Occipital lobe (tissue), 3 donors: Measurements from ENCODE around the gene EXTL1. TPM values are rescaled to one million over a fixed set of nuclear protein-coding genes. Genes with fewer than 3 reads are reported as not detected.

Source experiments
- DNase-seq: peaks from one replicate; lab custom pipeline; 2025; lab: John Stamatoyannopoulos, UW
- small RNA-seq: library from RNA; depleted of rRNA; stranded (forward); fragments of <200 nt; gene quantifications from one replicate; pipeline ENCODE3, GENCODE V24; 2014
- total RNA-seq: library from RNA; depleted of rRNA; stranded (reverse); fragments of >200 nt; gene quantifications from one replicate; pipeline ENCODE4 v1.2.3, GENCODE V29; 2014

The EXTL1 gene
- total RNA-seq, 1 donor from 2014 or later, result 2.3 TPM

DNA sequence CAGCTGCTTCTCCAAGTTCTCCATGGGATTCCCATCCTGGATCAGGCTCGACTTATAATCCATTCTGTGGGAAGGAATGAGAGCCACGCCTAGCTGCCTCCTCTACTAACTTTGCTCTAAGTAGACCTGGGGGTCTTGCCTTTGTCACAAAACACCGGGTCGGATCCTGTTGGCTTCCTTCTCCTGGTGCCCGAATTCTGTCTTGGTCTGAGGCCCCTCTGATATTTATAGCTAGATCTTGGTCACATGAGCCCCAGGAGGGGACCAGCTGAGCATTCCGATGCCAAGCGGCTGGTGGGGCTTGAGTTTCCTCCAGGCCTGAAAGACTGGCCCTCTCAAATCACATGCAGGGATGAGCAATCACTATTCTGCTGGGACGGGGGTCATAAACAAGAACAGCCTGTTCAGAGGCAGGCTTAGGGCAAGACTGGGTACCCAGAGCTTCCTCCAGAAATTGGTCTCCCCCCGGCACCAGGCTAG, 45.9 kb downstream of the EXTL1 start, which contains the start of gene TRIM63:
TSS of gene TRIM63 (minus strand) at position 199 of the 480 bp plus-strand sequence. CDS start at position 63, 136 bp downstream.
- no peak for DNase-seq

DNA sequence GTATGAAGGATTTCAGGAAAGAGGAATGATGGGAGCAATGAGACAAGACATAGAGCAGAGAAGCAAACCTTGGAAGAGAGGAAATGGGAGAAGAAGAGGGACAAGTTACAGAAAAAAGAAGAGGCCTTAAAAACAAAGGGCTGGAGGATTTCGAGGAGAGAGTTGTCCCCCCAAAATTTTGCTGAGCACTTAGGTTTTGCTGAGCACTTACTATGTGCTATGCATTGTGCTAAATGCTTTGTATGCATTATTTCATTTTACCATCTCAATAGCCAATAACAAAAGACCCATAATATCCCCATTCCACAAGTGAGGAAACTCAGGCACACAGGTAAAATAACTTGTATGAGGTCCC, 48.3 kb downstream of the EXTL1 start:
- no peak for DNase-seq

DNA sequence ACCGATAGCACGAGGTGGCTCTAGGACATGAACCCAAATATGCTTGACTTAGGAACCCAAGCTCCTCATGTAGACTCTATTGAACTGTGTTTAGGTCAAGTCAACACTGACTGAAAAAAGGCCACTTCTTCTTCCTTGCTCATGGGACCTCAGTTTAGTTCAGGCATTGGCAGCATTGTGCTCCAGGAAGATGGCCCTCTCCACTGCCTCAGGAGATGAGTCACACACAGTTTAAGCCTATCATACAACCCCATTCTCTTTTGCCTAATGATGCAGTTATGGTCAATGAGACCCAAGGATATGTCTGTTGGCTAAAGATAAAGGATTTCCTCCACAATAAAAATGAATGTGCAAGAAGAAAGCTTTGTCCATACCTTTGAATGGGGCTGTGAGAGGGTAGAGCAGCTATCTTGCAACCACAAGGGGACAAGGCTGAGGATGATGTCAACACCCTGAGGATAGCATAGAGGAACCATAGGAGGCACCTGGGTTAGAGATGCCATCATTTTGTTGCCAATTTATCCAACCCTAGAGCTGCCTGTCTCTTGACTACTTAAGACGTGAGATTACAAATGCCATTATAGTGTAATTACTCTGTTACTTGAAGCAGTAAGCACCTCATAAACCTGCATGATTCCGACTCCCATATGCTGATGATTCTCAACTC, 48.9 kb downstream of the EXTL1 start:
- DNase-seq, result no peak

DNA sequence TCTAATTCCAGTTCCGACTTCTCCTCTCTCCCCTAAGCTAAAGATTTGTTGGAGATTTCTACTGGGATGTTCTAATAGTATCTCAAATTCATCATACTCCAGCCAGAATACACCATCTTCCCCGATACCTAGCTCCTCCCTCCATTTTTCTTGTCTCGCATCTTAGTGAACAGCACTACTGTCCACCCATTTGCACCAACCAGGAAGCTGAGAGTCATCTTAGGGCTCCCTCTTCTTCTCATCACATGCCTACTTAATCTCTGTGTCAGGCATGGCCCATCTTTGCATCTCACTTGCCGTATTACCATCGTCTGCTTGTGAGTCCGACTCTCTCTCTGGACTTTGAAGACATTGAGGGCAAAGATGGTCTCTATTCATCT, 49.4 kb downstream of the EXTL1 start:
- no peak for DNase-seq

DNA sequence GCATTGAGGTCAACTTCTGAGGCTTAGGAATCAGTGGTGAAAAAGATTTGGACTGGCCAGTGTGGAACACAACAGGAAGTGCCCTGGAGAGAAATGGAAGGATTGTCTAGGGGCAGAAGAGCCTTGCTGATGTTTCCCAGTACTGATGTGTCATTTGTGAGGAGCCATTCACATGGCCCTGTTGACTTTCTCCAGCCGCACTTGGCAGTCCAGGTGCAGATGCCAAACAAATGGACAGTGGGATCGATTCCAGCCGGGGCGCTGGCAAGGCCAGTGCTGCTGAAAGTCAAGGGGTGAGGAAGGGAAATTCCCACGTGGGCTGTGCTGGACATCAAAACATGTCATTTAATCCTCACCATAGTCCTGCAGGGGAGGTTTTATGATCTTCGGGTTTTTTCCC, 50.7 kb downstream of the EXTL1 start:
- no peak for DNase-seq

DNA sequence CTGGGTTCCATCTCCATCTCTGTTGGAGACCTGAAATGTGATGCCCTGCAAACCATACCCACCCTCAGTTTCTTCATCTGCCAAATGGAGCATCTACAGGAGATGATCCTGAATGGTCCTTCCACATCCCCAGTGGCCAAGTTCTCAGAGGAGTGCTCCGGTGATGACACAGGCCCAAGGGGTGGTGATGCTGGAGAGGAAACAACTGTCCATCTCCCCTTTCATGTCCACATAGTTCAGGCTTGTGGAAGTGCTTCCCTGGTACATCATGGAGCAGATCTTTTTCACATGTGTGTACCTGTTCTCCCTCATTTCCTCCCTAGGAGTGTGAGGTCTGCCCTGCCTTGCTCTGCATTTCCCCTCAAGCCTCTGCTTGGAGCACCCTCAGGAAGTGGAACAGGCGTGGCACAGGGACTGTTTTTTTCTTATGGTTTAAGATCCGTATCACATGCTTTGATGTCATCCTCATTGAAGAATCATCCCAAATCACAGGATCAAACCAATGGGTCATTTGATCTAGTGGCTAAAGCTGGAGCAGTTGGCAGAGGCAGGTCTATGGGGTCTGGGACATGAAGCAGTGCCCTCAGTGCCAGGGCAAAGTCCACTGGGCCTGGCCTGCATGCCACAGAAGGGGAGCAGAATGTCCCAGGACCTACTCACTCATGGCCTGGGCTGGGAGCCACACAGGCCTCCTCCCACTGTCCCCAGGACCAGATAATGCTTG, 54.0 kb downstream of the EXTL1 start:
- DNase-seq, result no peak

DNA sequence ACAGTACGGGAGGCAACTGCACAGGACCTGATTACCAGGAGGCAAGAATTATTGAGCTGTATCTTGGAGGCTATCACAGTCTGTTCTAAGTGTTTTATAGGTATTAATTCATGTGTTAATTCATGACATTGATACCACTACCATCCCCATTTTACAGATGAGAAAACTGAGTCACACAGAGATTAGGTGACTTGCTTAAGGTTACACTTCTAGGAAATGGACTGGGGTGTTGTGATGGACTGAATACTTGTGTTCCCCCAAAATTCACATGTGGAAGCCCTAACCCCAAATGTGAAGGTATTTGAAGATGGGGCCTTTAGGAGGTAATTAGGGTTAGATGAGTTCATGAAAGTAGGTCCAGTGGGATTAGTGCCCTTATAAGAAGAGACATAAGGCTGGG, 55.9 kb downstream of the EXTL1 start:
- no peak for DNase-seq

DNA sequence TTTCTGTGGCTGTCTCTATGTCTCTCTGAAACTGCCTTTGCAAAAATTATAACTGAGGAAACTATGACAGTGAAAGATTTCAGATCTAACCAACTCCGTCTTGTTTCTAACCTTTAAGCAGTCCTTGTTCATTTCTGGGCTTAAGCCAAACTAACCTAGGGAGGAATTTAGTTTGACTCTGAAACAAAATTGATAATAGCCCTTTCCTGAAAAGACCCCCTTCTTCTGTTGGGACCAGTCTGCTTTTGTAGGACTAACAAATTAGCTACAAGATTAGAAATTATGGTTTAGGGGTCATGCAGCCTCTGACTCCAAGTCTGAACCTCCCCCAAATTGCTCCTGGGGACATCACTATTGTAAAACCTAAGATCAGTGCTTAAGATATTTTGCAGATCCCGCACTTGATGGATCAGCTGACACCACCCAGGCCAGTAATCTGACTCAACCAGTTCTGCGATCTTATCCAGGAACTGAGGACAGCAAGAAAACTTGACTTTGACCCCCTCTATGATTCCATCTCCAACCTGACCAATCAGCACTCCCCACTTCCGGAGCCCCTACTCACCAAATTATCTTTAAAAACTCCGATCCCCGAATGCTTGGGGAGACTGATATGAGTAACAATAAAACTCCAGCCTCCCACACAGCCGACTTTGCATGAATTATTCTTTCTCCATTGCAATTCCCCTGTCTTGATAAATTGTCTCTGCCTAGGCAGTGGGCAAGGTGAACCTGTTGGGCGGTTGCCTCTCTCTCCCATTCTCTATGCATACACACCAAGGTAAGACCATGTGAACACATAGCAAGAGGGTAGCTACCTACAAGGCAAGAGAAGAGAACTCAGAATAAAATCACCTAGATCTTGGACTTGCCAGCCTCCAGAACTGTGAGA, 57.0 kb downstream of the EXTL1 start:
- no peak for DNase-seq

DNA sequence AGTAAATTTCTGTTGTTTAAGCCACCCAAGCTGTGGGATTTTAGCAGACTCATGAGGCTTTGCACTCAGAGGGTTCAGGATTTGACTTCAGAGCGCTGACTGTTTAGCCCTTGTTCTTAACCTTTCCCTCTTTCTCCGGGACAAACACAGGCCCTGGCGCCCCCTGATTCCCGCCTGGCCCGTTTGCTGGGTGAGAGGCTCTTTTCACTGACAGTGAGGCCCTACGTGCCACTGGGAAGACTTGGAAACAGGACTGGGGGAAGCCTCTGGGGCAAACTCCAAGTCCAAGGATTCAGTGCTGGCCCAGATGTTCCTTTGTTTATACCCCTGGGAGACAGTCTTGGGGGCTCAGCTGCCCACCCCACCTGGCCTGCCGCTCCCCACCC, 57.6 kb downstream of the EXTL1 start:
- no peak for DNase-seq

DNA sequence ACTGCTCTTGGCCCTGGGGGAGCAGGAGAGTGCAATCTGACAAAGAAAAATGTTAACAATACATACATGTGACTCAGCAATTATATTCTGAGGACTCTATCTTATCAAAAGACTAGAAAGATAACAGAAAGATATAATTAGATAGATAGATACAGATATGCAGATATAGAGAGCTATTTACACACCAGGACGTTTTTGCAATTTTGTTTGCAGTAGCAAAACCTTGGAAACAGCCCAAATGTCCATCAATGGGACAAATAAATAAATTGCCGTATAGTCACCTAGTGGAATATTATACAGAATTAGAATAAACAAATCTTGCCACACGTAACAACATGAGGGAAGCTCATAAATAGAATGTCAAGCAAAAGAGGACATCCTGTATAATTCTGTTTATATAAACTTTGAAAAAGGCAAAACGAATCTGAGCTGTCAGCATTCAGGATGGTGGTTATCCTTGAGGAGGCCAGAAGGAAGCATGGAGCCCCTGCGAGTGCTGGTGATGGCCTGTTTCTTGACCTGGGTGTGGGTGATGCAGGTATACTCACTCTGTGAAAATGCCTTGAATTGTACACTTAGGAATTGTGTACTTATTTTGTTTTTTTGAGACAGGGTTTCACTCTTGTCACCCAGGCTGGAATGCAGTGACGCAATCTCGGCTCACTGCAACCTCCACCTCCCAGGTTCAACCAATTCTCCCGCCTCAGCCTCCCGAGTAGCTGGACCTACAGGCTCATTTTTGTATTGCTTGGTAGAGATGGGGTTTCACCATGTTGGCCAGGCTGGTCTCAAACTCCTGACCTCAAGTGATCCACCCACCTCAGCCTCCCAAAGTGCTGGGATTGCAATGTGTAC, 58.6 kb downstream of the EXTL1 start:
- DNase-seq, result no peak

DNA sequence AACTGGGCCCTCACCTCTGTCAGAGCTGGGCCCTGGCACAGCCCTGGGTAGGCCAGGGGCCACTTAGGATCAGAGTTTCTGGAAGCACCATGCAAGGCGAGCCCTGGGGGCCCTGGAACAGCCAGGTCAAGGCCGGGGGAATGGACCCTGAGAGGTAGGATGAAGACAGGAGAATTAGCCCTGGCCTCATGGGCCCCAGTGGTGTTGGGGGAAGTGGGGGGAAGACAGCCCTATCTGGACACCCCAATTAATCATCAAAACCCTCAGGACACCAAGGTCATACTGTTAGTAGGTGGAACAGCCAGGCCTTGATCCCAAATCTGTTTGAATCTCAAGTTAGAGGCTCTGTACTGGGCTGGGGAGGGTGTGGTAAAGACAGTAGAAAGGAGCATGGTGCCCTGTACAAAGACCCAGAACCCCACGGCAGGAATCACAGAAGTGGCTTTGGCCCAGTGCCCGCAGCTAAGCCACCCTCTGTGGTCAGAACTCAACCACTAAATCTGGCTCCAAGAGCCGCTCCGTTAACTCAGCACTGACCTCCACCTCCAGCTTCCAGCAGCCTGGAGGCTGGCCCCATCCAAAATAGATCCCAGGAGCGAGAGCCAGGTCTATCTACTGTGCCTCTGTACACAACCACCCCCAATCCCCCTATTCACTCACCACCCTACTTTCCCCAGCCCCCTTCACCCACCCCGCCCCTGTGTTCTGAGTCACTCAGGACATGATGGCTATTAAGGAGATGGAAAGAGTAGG, 59.9 kb downstream of the EXTL1 start:
- no peak for DNase-seq

DNA sequence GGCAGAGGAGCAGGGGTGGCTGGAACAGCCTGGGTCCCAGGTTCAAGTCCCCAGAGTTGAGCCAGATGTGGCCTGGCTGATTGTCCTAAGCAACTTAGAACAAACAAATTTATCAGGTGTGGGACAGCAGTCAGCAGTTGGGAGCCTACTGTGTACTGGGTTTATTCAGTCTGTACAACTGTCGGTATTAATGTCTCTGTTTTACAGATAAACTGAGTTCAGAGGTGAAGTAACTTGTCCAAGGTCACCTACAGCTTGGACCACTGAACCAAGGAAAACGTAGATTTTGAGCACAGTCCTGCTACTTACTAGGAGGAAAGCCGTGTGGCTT, 60.4 kb downstream of the EXTL1 start:
- DNase-seq, result no peak

DNA sequence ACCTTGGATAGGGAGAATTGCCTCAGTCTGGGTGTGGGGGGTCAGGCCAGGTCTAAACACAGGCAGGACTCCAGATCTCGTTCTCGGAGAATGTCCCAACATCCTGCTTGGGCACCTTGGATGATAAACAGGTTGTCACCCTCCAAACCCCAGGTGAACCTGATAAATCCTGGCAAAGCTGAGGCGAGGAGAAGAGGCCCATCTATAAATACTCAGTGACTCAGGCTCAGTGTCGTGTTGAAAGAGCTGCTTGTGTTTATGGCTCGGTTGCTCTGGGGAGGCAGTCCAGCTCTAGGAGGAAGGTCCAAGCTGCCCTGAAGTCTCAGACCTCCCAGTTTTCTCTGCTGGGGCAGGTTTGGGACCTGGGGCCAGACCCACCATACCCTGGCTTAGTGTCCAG, 61.6 kb downstream of the EXTL1 start:
- no peak for DNase-seq

DNA sequence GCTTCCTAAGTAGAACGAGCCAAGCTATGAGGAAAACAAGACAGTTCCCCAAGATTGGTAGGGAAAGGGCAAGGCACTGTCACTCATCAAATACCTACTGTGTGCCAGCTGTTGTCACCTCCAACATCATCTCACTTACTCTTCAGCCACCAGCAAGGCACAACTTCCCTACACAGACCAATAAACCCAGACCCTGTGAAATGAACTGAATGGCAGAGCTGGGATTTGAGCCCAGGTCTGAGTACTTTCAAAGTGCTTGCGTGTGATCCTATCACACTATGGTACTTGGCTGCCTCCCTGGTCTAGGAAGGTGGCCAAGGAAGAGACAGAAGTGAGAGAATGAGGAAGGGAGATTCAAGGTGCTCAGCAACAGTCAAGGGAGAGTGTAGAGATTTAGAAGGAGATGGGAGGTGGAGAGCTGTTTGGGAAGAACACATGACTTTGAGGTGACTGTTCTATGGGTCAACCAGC, 62.6 kb downstream of the EXTL1 start:
- no peak for DNase-seq

DNA sequence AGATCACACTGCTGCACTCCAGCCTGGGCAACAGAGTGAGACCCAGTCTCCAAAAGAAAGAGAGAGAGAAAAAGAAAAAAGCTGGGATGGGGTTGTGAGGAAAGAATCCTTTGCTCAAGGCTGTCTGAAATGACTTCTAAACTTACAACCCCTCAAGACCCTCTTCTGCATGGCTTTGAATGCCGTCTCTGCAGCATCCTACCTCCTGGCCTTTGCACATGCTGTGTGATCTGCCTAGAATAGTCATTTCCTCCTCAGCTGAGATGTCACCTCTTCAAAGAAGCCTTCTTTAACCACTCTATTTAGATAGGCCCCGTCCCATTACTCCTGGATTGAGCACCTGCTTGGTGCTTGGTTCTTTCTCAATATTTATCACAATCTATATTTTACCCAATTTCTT, 63.3 kb downstream of the EXTL1 start:
- DNase-seq, result no peak

Small RNAs within 50 kb of the gene (small RNA-seq; reads per million reads assigned to genes)
- not detected for gene RF00283
- not detected for gene RF00492

Other genes starting within 250 kb of the EXTL1 start
- 10.3 TPM for gene SELENON, start 221.6 kb upstream of the EXTL1 start, total RNA-seq
- gene MTFR1L, start 201.8 kb upstream of the EXTL1 start, total RNA-seq, result 32.8 TPM
- gene AUNIP, start 162.3 kb upstream of the EXTL1 start, total RNA-seq, result 1.7 TPM
- gene PAQR7, start 146.1 kb upstream of the EXTL1 start, total RNA-seq, result 8.1 TPM
- 706 TPM for gene STMN1, start 115.4 kb upstream of the EXTL1 start, total RNA-seq
- 1.9 TPM for gene PAFAH2, start 23.7 kb upstream of the EXTL1 start, total RNA-seq
- not detected for gene SLC30A2, start 24.3 kb downstream of the EXTL1 start, total RNA-seq
- 0.16 TPM for gene TRIM63, start 45.9 kb downstream of the EXTL1 start, total RNA-seq
- gene PDIK1L, start 90.0 kb downstream of the EXTL1 start, total RNA-seq, result 93.6 TPM
- 0.47 TPM for gene FAM110D, start 137.3 kb downstream of the EXTL1 start, total RNA-seq
- not detected for gene C1orf232, start 147.2 kb downstream of the EXTL1 start, total RNA-seq
- 8.0 TPM for gene ZNF593, start 148.1 kb downstream of the EXTL1 start, total RNA-seq
- not detected for gene ZNF593OS, start 150.1 kb downstream of the EXTL1 start, total RNA-seq
- 3.1 TPM for gene CNKSR1, start 155.7 kb downstream of the EXTL1 start, total RNA-seq
- not detected for gene CATSPER4, start 168.8 kb downstream of the EXTL1 start, total RNA-seq
- 11.5 TPM for gene CEP85, start 212.4 kb downstream of the EXTL1 start, total RNA-seq